CD4-positive, alpha-beta T cell treated with Interleukin-15 for 4 hours (primary cell): Measurements from ENCODE around the gene PAQR5.
"Not testable (repeated sequence)": the region's sequence is repeated elsewhere in the genome, so short reads cannot be mapped to it uniquely, and the experiment has no call there.

Experiments
- DNase-seq: peaks from one replicate; pipeline ENCODE4 v3.0.0-alpha.2; 2020; ENCODE audit warnings: low spot score

The PAQR5 gene

GRCh38 chr15:69316291-69316690 is 17.6 kb downstream of the PAQR5 start:
- DNase-seq = no peak

GRCh38 chr15:69317392-69317841 is 18.7 kb downstream of the PAQR5 start:
- DNase-seq = no peak

- no peak for DNase-seq
Observed at GRCh38 chr15:69318033-69318432, 19.3 kb downstream of the PAQR5 start.

- no peak for DNase-seq
Observed at GRCh38 chr15:69319384-69320375, 21.0 kb downstream of the PAQR5 start.

- DNase-seq = no peak
Observed at GRCh38 chr15:69320977-69321554, 22.4 kb downstream of the PAQR5 start.

GRCh38 chr15:69323893-69324430 is 25.2 kb downstream of the PAQR5 start:
- no peak for DNase-seq

GRCh38 chr15:69324565-69324964 is 25.9 kb downstream of the PAQR5 start:
- no peak for DNase-seq

- no peak for DNase-seq
Observed at GRCh38 chr15:69325456-69325971, 26.8 kb downstream of the PAQR5 start.

- no peak for DNase-seq
Observed at GRCh38 chr15:69328080-69328479, 29.4 kb downstream of the PAQR5 start.

- no peak for DNase-seq
Observed at GRCh38 chr15:69328739-69329138, 30.0 kb downstream of the PAQR5 start.

GRCh38 chr15:69337138-69337537 is 38.4 kb downstream of the PAQR5 start:
- no peak for DNase-seq

GRCh38 chr15:69338535-69339213 is 40.0 kb downstream of the PAQR5 start:
- no peak for DNase-seq

- DNase-seq = not testable (repeated sequence)
Observed at GRCh38 chr15:69339214-69339543, 40.5 kb downstream of the PAQR5 start.

GRCh38 chr15:69340243-69340900 is 41.7 kb downstream of the PAQR5 start:
- DNase-seq = no peak

GRCh38 chr15:69341356-69341755 is 42.6 kb downstream of the PAQR5 start:
- no peak for DNase-seq

- DNase-seq = no peak
Observed at GRCh38 chr15:69342460-69343076, 43.9 kb downstream of the PAQR5 start.

- no peak for DNase-seq
Observed at GRCh38 chr15:69343133-69343532, 44.4 kb downstream of the PAQR5 start.

- DNase-seq = no peak
Observed at GRCh38 chr15:69344238-69344637, 45.5 kb downstream of the PAQR5 start.

GRCh38 chr15:69346112-69346511 is 47.4 kb downstream of the PAQR5 start:
- DNase-seq = no peak

GRCh38 chr15:69351333-69351732 is 52.6 kb downstream of the PAQR5 start:
- DNase-seq = no peak

GRCh38 chr15:69351884-69352283 is 53.2 kb downstream of the PAQR5 start:
- no peak for DNase-seq
